ENCODE data around the gene ST6GALNAC1.

- no peak for TF ChIP-seq EZH2phosphoT487 (conservative IDR thresholded peaks at IDR 0.05; ENCODE audit: low read length)
- TF ChIP-seq CTCF (IDR thresholded peaks at IDR 0.05; ENCODE audit: insufficient read depth, low read length, poor library complexity, severe bottlenecking): no peak
Measured at GRCh38 chr17:76685846-76686245, 42.3 kb upstream of the ST6GALNAC1 start.
